Activated CD8-positive, alpha-beta memory T cell treated with anti-CD3 and anti-CD28 coated beads, Interleukin-2, amount 50 U/mL, for 24 hours (primary cell): ENCODE results near the gene TMA7.

Experiments
- DNase-seq: peaks from one replicate; pipeline ENCODE4 v3.0.0-alpha.2; 2020; ENCODE audit errors: extremely low read depth

TMA7 gene

DNA sequence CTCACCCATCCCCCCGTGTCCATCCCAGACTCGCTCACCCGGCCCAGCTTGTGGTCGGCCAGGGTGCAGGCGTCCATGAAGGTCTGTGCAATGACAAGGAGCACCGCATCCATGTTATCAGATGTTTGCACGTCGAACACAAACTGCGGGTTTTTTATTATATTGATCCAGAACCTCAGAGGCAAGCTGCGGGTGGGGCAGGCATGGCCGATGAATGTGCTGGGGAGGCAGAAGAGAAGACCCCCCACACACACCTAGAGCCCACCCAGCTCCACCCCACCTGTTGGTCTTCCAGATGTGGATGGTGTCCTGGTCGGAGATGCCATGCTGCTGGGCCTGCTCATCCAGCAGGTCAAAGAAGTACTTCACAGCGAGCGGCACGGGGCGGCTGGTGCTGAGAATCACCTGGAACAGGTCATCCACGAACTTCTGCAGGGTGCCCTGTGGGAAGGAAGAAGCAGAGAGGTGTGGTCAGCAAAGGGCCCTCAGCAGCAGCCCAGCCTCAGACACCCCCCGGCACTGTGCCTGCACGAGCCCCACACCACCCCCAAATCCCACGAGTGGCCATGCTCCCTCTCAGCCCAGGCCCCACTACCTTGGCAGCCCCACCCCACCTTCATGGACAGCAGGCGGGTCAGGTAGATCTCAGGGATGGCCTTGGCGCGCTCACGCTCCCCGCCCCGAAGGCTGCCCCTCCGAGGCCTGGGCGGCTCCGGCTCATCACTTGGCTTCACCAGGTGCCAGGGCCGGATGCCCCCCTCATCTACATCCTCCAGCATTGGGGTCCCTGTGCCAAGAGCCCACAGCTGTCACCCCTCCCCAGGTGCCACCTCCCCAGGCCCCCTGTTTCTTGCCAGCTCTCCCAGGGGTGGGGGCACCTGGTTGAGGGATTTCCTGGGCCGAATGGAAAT lies 30.5 kb upstream of the TMA7 start:
- no peak for DNase-seq

DNA sequence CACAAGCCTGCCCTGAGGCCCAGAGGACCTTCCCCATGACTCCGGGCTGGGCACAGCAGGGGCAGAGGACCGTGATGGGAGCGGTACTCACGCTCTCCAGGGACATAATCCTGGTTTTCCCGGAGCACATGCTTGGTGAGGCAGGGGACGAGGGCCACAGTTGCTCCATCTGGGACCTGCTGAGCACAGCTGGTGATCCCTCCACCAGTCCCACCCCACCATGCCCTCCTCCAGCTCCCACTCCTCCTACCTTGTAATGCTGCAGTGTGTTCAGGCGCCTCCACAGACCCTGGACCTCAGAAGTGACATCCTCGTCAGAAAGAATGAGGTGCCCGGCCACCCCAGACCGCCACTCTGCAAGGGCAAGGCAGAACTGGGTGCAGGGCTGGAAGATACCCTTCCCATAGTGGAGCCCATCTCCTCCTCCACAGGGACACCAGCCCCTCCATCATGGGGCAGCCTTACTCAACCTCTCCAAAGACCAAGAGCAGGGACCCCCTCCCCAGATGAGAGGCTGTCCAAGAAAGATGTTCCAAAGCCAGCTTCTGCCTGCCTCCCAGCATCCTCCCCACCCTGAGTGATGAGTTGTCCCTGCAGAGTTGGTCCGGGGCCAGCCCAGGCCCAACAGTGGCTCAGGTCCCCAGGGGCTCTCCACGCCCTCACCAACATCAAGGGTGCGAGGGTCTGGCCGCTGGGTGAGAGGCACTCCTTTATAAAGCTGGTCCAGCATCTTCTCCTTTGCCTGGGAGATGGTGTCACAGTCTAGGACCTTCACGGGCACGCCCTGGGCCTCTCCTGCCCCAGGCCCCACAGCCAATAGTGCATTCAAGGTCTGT lies 29.6 kb upstream of the TMA7 start:
- DNase-seq, result no peak

DNA sequence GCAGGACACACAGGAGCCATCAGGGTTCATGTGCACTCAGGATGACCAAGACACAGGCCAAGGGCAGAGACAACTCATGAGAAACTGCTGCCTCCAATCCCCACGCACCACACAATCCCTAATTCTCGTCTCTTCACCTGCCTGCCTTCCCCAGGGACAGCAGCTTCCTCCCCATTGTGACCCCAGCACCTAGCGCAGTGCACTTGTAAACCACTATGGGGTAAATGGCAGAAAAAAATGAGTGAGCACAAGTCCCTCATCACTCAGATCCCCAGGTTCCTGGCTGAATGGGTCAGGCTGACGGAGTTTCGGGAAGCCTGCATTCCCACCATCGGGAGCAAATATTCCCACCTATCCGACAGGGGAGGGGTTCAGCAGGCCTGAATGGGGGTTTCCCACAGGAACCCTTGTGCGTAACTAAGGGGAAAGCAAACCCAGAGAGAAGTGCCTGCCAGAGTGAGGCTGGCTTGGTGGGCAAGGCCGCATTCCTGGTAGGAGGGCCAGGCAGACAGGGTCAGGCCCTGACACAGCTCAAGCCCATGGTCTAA lies 28.9 kb upstream of the TMA7 start:
- no peak for DNase-seq

DNA sequence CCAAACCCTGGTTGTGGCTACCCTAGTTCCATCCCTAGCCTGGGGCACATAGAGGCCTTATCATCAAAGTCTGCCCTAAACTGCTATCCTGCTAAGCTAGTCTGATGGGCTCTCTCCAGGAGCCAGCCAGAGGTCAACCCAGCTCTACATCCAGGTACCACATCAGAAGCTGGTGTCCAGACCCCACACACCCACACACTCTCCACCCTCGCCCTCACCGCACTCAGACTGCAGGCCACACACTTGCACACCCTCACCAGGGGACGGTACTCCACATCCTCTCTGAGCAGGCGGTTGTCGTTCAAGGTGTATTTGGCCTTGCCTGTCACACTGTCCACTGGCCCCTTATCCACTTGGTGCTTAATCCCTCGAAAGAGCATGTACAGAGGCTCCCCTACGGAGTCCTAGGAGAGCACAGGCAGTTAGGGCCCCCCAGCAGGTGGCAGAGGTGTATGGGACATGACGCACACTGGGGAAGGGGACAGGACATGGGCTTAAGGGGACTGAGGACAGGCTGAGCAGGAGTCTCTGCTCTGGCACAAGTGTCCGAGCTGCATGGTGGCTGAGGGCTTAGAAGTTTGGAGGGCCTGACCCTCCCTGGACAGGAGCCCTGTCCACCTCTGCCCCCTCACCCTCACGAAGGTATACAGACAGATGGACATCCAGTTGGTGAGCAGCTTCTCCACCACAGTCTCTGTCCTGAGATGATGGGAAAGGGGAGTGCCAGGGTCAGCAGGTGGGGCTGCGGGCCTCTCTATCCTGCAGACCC lies 28.3 kb upstream of the TMA7 start:
- DNase-seq, result no peak

DNA sequence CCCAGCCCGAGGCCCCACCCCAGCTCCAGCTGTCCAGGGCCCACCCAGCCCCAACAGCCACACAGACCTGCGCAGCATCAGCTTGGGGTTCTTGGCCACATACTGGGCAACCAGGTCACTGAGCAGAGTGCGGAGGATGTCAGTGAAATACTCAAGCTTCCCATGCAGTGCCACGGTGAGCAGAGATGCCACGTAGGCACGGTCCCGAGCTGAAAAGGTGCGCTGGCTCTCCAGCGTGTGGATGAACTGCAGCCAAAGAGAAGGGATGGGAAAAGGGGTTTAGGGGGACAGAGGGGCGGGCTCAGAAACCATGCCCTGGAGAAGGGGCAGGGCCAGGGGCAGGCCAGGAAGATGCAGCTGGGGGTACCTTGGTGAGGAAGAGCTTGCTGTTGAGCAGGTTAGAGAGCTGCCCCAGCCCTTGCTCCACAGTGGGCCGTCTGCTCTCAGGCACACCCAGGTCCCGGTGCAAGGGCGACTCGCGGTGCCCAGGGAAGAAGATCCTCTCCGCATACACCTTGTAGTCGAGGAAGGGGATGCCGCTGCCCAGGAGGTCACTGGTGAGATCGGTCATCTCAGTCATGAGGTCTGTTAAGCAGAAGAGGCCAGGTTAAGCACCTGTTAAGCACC lies 27.6 kb upstream of the TMA7 start:
- no peak for DNase-seq

DNA sequence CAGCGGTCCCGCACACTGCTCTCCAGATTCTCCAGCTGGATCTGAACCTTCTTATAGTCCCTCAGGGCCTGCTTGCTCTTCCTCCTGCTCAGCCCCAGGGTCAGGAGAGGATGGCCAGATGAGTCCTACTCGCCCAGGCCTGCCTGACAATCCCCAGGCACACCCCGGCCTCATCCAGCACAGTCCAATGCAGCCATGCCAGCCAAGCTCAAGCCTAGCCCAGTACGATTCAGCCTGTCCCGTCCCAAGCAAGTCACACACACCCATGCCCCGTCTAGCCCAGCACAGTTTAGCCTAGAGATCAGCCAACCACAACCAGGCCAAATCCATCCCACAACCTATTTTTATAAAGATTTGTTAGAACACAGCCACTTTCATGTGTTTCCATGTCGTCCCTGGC lies 27.0 kb upstream of the TMA7 start:
- DNase-seq, result no peak

DNA sequence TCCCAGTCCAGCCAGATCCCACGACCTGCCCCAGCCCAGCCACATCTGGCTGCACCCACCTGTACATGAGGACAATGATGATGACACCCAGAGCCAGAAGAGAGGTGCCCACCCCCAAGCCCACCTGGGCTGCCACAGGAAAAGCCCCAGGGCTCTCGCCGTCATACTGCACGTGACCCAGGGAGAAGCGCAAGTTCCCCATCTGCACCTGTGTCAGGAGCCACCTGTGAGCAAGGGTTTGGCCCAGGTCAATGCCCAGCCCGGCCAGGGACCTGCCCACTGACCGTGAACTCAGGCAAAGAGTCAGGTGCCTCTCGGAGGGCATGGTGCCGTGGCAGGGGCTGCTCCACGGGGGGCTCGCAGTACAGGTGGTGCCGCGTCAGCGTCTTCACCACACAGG lies 26.4 kb upstream of the TMA7 start:
- DNase-seq, result no peak

DNA sequence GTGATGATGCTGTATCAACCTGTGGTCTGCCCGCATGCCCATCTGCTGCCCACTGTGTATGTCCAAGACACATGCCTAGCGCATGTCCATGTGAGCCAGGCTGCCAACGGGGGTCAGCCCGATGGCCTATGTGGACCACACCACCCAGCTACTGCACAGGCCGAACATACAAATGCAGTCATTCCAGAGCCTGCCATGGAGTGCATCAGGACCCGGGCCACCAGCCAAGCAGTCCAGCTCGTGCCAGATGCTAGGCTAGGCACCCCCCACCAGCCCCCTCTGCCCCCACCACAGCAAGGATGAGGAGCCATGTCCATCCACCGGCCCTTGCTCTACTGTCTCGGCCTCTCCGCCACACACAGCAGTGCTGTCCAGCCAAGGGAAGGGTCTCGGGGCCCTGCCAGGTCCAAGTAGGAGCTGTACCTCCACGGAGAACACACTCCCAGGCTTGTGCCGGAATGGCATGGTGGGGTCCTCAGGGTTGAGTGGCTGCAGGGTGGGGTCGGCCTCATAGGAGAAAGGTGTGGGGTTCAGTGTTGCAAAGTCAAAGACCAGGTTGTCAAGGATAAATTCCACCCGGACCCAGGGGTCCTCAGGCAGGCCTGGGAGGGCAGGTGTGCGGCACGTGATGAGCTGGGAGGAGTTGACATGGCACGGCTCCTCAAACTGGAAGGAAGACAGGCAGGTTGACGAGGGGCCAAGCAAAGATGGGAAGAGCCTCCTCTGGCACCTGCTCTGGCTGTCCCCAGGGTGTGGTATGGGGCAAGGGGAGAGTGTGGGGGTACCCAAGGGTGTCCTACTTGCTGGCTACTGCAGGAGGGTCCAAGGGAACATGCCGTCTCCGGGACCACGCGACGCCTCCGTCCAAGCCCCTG lies 25.4 kb upstream of the TMA7 start:
- DNase-seq, result no peak

DNA sequence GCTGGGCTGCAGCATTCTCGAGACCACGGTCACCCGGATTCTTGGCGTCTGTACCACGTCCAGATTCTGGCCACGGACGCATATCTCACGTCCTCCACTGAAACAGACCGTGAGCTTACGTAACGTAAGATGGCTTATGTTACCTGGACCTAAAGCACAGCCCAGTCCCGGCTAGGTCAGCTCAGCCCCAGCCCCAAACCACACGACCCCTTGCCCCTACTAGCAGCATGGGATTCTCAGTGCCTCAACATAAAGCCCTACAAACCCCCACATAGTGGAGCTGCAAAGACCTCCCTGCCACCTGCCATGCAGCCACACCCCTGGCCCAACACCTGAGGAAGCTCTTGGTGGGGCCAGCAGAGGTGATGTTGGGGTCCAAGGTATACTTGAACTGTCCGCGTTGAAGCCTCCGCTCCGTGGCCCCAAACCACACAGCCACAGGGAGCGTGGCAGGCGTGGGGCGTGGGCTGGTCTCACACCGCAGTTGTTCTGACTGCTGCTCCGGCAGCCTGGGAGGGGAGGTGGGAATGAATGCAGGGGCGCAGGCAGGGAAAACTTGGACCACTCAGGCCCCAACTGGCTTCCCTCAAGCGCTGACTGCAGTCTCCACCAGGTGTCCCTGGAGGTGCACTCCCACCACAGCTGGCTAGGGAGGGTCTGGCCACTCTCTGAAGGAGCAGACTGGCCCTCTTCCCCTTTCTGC lies 24.7 kb upstream of the TMA7 start:
- no peak for DNase-seq

DNA sequence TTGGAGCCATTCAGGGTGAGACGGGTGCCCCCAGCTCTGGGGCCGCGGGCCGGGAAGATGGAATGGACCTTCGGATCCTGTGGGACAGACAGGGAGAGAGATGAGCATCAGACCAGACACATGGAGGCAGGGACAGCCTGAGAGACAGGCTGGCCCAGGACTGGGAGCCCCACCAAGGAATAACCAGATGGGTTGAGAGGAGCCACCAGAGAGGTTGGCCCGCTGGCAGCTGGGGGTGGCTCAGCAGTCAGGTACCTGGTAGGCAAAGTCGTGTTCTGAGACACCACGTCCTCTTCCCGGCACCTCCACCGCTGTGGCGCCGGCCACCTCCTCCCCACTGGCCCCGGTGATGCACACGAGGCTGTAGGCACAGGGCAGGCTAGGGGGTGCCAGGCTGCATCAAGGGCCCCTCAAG lies 24.0 kb upstream of the TMA7 start:
- no peak for DNase-seq

DNA sequence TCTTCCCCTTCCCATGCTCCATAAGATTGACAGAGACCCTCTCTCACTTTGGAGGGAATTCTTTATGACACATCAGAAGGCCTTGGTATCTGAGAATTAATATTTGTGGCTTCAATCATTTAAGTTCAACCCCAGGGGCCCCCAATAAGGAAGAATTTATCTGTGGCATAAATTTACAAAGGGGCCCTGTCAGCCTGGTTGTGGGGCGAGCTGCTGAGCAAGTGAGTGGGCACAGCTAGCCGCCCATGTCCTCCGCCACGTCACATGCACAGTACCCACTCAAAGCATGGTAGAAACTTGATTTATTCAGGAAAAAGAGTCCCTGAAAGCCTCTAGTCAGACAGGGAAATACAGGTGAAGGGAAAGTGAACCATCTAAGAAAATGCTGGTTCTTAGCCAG lies 23.5 kb upstream of the TMA7 start:
- DNase-seq, result no peak

DNA sequence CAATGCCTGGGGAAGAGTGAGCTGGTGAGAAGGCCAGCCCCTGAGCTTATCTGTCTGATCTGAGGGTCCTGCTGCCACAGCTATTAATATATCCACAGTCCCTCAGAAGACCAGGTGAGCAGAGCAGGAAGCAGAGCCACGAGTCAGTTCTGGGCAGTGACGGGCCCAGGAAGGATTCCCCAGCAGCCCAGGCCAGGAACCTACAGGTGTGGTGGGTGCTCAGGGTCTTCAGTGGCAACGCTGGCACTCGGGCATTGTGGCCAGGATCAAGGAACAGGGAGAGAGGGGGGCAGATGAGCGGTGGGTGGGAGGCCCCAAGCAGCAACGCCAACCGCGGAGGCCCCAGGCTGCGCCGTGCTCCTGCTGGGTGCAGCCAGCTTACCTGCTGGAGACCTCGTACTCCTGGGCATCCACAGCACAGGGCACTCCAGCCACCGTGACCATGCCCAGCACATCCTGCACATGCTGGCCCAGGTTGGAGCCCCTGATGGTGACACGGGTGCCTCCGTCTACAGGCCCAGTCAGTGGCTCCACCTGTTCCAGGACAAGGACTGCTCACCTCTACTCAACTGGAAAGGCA lies 22.4 kb upstream of the TMA7 start:
- no peak for DNase-seq

DNA sequence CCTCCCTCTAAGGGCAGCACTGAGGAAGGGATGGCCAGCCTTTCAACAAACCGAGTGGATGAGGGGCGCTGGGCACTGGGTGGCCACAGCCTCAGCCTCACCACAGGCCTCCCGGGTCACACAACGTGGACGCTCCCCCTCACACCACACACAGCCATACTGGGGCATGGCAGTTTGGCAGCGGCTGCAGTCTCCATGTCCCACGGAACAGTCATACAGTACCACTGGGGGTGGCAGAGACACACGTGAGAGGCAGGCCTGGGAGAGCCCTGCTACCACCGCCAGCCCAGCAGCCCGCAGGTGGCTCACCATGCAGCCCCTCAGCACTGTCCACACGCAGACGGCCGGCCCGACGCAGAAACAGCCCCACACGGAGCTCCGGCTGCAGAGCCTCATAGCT lies 21.9 kb upstream of the TMA7 start:
- no peak for DNase-seq

DNA sequence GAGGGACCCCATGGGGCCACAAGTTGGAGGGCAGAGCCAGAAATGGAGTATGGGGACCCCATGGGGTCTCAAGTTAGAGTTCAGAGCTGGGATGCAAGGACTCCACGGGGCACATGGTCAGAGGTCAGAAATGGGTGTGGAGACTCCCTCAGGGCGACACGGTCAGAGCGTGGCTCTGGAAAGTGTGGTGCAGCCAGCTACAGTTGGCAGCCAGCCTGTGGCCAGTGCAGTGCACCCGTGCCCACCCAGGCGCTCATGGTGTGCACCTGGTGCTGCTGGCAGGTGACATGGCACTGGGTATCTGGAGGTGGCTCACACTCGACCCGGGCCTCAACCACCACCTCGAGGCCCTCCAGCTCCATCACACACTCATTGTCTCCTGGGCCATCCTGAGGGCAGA lies 21.4 kb upstream of the TMA7 start:
- no peak for DNase-seq

DNA sequence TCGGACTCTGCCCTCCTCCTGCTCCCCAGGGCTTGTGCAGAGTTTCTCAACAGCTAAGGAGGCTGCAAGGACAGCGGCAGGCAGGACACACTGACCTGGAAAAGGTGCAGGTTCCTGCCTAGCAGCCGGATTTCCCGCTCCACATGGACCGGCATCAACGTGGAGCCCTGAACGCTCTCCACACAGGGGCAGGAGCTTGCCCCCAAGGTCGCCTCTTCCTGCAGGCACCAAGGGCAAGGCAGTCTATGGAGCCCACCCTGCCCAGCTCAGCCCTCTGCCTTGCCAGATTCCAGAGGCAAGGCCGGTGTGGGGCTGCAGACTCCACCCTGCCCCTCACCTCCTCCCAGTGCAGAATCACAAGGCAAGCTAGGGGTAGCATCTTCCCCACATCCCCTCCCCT lies 20.9 kb upstream of the TMA7 start:
- no peak for DNase-seq

DNA sequence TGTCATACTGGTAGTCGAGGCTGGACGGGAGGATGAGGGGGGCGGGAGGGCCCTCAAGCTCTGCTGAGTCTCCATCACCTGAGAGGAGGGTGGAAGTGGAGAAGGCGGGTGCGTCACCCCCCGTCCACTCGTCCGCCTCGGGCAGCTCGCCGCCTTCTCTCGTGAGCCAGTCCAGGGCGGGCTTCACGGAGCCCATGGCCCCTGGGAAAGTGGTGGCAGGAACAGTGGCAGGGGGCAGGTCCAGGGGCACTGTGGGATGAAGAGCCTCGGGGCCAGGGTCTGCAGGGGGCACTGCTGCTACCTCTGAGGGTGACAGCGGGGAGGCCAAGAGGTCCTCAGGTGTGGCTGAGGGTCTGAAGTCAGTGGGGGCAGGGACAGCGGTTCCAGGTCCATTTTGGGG lies 20.5 kb upstream of the TMA7 start:
- DNase-seq, result no peak

DNA sequence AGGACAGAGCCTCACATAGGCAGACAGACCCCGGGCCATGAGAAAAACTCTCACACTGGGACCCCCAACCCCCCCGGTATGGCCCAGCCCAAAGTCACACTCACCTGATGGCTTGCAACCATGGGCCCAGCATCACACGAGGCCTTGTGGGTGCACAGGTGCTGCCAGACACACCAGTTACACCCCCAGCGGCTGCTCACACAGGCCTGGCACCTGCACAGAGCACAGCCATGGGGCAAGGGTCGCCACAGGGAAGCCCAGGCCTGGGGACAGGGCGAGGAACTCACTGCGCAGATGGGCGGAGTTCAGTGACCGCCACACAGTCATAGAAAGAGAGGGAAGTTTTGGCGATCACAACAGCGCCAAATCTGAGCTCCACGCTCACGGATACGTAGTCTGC lies 19.5 kb upstream of the TMA7 start:
- no peak for DNase-seq

DNA sequence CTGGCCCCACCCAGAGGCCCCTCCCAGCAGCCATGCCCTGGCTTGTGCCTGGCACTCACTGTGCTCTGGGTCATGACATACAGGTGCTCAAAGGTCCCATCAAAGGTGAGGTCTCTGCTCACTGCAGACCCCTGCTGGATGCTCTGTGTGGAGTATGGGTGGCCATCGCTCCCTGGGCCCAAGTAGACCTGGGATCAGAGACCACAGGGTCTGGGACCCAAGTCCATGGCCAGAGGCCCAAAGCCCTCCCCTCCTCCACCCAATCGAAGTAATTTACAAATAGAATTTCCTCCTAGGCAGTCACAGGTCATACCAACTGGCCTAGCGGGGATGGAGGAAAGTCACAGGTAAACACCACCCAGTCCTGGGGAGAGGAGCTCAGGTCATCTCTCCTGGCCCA lies 17.8 kb upstream of the TMA7 start:
- no peak for DNase-seq

DNA sequence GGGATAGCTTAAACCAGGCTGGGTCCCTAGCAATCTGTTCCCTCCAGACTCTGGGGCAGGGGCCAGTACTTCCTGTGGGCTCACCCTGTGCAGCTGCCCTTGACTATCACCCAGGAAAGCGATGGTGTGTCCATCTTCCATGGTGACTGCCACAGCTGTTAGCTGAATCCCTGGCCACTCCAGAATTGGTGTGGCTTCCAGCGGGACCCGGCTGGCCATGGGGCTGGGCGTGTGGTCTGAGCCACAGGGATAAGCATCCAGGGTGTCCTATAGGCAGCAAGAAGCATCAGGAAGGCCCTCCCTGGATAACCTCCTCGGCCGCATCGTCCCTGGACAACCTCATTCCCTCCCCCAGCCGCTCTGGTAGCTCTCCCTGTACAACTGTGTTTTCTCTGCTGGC lies 17.4 kb upstream of the TMA7 start:
- no peak for DNase-seq
